Liver (tissue), 9 donors: ENCODE data around the gene DOCK9. TPM values are rescaled to one million over a fixed set of nuclear protein-coding genes. Genes with fewer than 3 reads are reported as not detected.

Experiments used
- DNase-seq: peaks from one replicate; pipeline ENCODE4 v3.0.0-alpha.2; 2017; ENCODE audit warnings: low spot score
- H3K27ac ChIP-seq, 2 donors: one replicate each; pipeline ENCODE4 v1.7.0; 2013; ENCODE audit warnings: inconsistent platforms in 2 of 2, low read length in 2 of 2, control low read depth in 1 of 2, low read depth in 1 of 2, mild to moderate bottlenecking in 1 of 2
- H3K27me3 ChIP-seq, 4 donors: one replicate each; pipeline versions ENCODE4 v1.6.1 to v1.7.0; 2013; ENCODE audit warnings: low read length in 3 of 4, inconsistent platforms in 1 of 4, mild to moderate bottlenecking in 1 of 4, moderate library complexity in 1 of 4; ENCODE audit not compliant: control insufficient read depth in 4 of 4, insufficient read depth in 4 of 4
- H3K36me3 ChIP-seq, 4 donors: one replicate each; pipeline versions ENCODE4 v1.6.1 to v1.7.0; 2013; ENCODE audit warnings: low read length in 3 of 4, mild to moderate bottlenecking in 3 of 4, low read depth in 1 of 4, moderate library complexity in 1 of 4; ENCODE audit not compliant: control insufficient read depth in 4 of 4, insufficient read depth in 3 of 4
- H3K4me1 ChIP-seq, 4 donors: one replicate each; pipeline versions ENCODE4 v1.6.1 to v1.7.0; 2013; ENCODE audit warnings: low read length in 3 of 4, mild to moderate bottlenecking in 3 of 4, moderate library complexity in 1 of 4; ENCODE audit not compliant: control insufficient read depth in 4 of 4, insufficient read depth in 4 of 4
- H3K4me3 ChIP-seq, 3 donors: one replicate each; pipeline versions ENCODE4 v1.6.1 to v1.7.0; 2013; ENCODE audit warnings: low read length in 3 of 3, control low read depth in 1 of 3, low read depth in 1 of 3, mild to moderate bottlenecking in 1 of 3
- H3K9ac ChIP-seq, 2 donors: one replicate each; pipeline ENCODE4 v1.7.0; 2013; ENCODE audit warnings: low read length in 2 of 2, mild to moderate bottlenecking in 2 of 2, moderate library complexity in 2 of 2, control low read depth in 1 of 2, low read depth in 1 of 2
- H3K9me3 ChIP-seq, 4 donors: one replicate each; pipeline versions ENCODE4 v1.6.1 to v1.7.0; 2013; ENCODE audit warnings: low read length in 3 of 4; ENCODE audit not compliant: control insufficient read depth in 4 of 4
- ATF3 ChIP-seq: IDR thresholded peaks from 2 replicates; pipeline ENCODE4 v1.6.1; 2016; ENCODE audit warnings: antibody characterized with exemption
- CTCF ChIP-seq: fragments of 150-350 bp; IDR thresholded peaks from 2 replicates; pipeline ENCODE4 v1.5.1; 2017; ENCODE audit warnings: improper control_type of control experiment, low read depth, low read length; ENCODE audit not compliant: missing input control
- EGR1 ChIP-seq, 2 donors: IDR thresholded peaks; 2 replicates each; pipeline ENCODE4 v1.6.1; 2016 to 2018; ENCODE audit warnings: antibody characterized with exemption in 2 of 2, low read depth in 2 of 2
- FOXA1 ChIP-seq: IDR thresholded peaks from 2 replicates; pipeline ENCODE4 v1.6.1; 2016; ENCODE audit warnings: antibody characterized with exemption
- FOXA2 ChIP-seq: IDR thresholded peaks from 2 replicates; pipeline ENCODE4 v1.6.1; 2016; ENCODE audit warnings: antibody characterized with exemption
- GABPA ChIP-seq, 2 donors: IDR thresholded peaks in 1 of 2; conservative IDR thresholded peaks in 1 of 2; 2 replicates each; pipeline ENCODE4 v1.6.1; 2016; ENCODE audit warnings: antibody characterized with exemption in 2 of 2, mild to moderate bottlenecking in 1 of 2, moderate library complexity in 1 of 2
- HNF4A ChIP-seq, 2 donors: conservative IDR thresholded peaks; 2 replicates each; pipeline ENCODE4 v1.6.1; 2016; ENCODE audit warnings: antibody characterized with exemption in 2 of 2, mild to moderate bottlenecking in 2 of 2
- HNF4G ChIP-seq: IDR thresholded peaks from 2 replicates; pipeline ENCODE4 v1.6.1; 2016; ENCODE audit warnings: antibody characterized with exemption
- JUND ChIP-seq, 2 donors: IDR thresholded peaks; 2 replicates each; pipeline ENCODE4 v1.6.1; 2016; ENCODE audit warnings: antibody characterized with exemption in 2 of 2
- NR2F2 ChIP-seq: IDR thresholded peaks from 2 replicates; pipeline ENCODE4 v1.6.1; 2016; ENCODE audit warnings: antibody characterized with exemption
- RAD21 ChIP-seq, 2 donors: IDR thresholded peaks; 2 replicates each; pipeline ENCODE4 v1.6.1; 2016; ENCODE audit warnings: antibody characterized with exemption in 2 of 2, mild to moderate bottlenecking in 2 of 2
- REST ChIP-seq: IDR thresholded peaks from 2 replicates; pipeline ENCODE4 v1.6.1; 2016; ENCODE audit warnings: antibody characterized with exemption, mild to moderate bottlenecking
- RXRA ChIP-seq, 2 donors: IDR thresholded peaks; 2 replicates each; pipeline ENCODE4 v1.6.1; 2017 to 2018; ENCODE audit warnings: antibody characterized with exemption in 2 of 2, mild to moderate bottlenecking in 1 of 2
- SP1 ChIP-seq: IDR thresholded peaks from 2 replicates; pipeline ENCODE4 v1.6.1; 2018; ENCODE audit warnings: antibody characterized with exemption, mild to moderate bottlenecking
- TAF1 ChIP-seq: conservative IDR thresholded peaks from 2 replicates; pipeline ENCODE4 v1.6.1; 2016; ENCODE audit warnings: antibody characterized with exemption, mild to moderate bottlenecking
- YY1 ChIP-seq: IDR thresholded peaks from 2 replicates; pipeline ENCODE4 v1.6.1; 2016; ENCODE audit warnings: antibody characterized with exemption, mild to moderate bottlenecking
- ZBTB33 ChIP-seq: IDR thresholded peaks from 2 replicates; pipeline ENCODE4 v1.6.1; 2016; ENCODE audit warnings: antibody characterized with exemption
- WGBS: extraction: QIAGEN DNeasy Blood & Tissue Kit; methylation state at CpG from one replicate; pipeline ENCODE4 v1.1.7; 2013; 5-methylcytosine and 5-hydroxymethylcytosine counted together
- polyA plus RNA-seq, 2 donors: library from polyadenylated mRNA; stranded (reverse) in 1 of 2; unstranded in 1 of 2; fragments of 200-250 nt in 1 of 2; fragments of >200 nt in 1 of 2; fragmentation: Nextera tagmentation in 1 of 2; extraction: Ambion mirVana in 1 of 2; gene quantifications; one replicate each; pipeline versions ENCODE4 v1.2.1 to v1.2.3, GENCODE V29; 2013 to 2015
- total RNA-seq, 2 donors: library from RNA; depleted of rRNA; stranded (reverse); fragments of >200 nt; gene quantifications; one replicate each; pipeline ENCODE4 v1.2.3, GENCODE V29; 2014
- donor health status: healthy.
- donor health status: healthy.
- donor health status: healthy.
- donor health status: healthy.
- donor health status: healthy.

DOCK9 gene
- total and polyA plus RNA-seq, 4 donors = 5.4 to 31.3 (median 10.6) TPM

GRCh38 chr13:98915981-98916380, 61.9 kb downstream of the DOCK9 start:
- no peak overlapping the region for H3K4me3 ChIP-seq
- no peak overlapping the region for H3K27ac ChIP-seq
- 95% methylated on average over 5 of the region's 5 CpGs for WGBS
- H3K4me1 ChIP-seq = no peaks in the 10 kb centered on the region
- no peaks in the 10 kb centered on the region for H3K9me3 ChIP-seq
- H3K36me3 ChIP-seq = peaks cover 0 to 2% (median 1%) of the 10 kb centered on the region in 4 donors
- H3K27me3 ChIP-seq = no peaks in the 10 kb centered on the region
- DNase-seq = no peak
- no peak overlapping the region for H3K9ac ChIP-seq
- no peak for TF ChIP-seq FOXA2
- TF ChIP-seq YY1 = no peak
- no peak for TF ChIP-seq ZBTB33
- TF ChIP-seq CTCF = no peak
- no peak for TF ChIP-seq TAF1
- TF ChIP-seq SP1 = no peak
- no peak for TF ChIP-seq JUND (IDR thresholded peaks at IDR 0.05)
- TF ChIP-seq FOXA1 = no peak
- no peak for TF ChIP-seq EGR1 (IDR thresholded peaks at IDR 0.05; ENCODE audit: low read depth in 2 of 2)
- no peak for TF ChIP-seq RXRA (IDR thresholded peaks at IDR 0.05)
- TF ChIP-seq REST = no peak
- TF ChIP-seq NR2F2 = no peak
- TF ChIP-seq HNF4G = no peak
- TF ChIP-seq ATF3 = no peak
- no peak for TF ChIP-seq HNF4A (conservative IDR thresholded peaks at IDR 0.05)
- TF ChIP-seq GABPA (IDR thresholded peaks at IDR 0.05 in 1 of 2, conservative IDR thresholded peaks at IDR 0.05 in 1 of 2) = no peak
- TF ChIP-seq RAD21 (IDR thresholded peaks at IDR 0.05) = no peak

GRCh38 chr13:98915563-98915962, 62.3 kb downstream of the DOCK9 start:
- Histone ChIP-seq H3K27ac (no peak overlapping the region), H3K4me1 (no peaks in the 10 kb centered on the region), H3K36me3 (peaks cover 0 to 2% (median 1%) of the 10 kb centered on the region in 4 donors), H3K4me3 (no peak overlapping the region), H3K27me3 (no peaks in the 10 kb centered on the region), H3K9ac (no peak overlapping the region), H3K9me3 (no peaks in the 10 kb centered on the region)
- DNase-seq = no peak
- 81% methylated on average over 1 of the region's 1 CpG for WGBS
- no peak for TF ChIP-seq SP1
- TF ChIP-seq ZBTB33 = no peak
- TF ChIP-seq GABPA (IDR thresholded peaks at IDR 0.05 in 1 of 2, conservative IDR thresholded peaks at IDR 0.05 in 1 of 2) = no peak
- TF ChIP-seq CTCF = no peak
- TF ChIP-seq HNF4A (conservative IDR thresholded peaks at IDR 0.05) = no peak
- no peak for TF ChIP-seq EGR1 (IDR thresholded peaks at IDR 0.05; ENCODE audit: low read depth in 2 of 2)
